Chondrocyte (in vitro differentiated cells): Measurements from ENCODE around the gene SARS2. TPM values are rescaled to one million over a fixed set of nuclear protein-coding genes. Genes with fewer than 3 reads are reported as not detected.
A peak's percentile ranks its signal among the peaks of the same experiment; 100 is the strongest.

Experiments
- DNase-seq: peaks from one replicate; pipeline ENCODE4 v3.0.0; 2021; ENCODE audit warnings: mixed read lengths, low spot score
- H3K27ac Mint-ChIP-seq: one replicate; pipeline ENCODE4 v1.8.0; 2021; ENCODE audit warnings: mild to moderate bottlenecking, moderate library complexity, mixed read lengths; ENCODE audit not compliant: unreplicated experiment
- H3K27me3 Mint-ChIP-seq: 2 replicates; pipeline ENCODE4 v1.8.0; 2021; ENCODE audit warnings: low read depth, mixed read lengths
- H3K36me3 Mint-ChIP-seq: 2 replicates; pipeline ENCODE4 v1.8.0; 2021; ENCODE audit warnings: low read depth, mixed read lengths
- H3K4me1 Mint-ChIP-seq: 2 replicates; pipeline ENCODE4 v1.8.0; 2021; ENCODE audit warnings: low read depth, mild to moderate bottlenecking, mixed read lengths
- H3K4me3 Mint-ChIP-seq: one replicate; pipeline ENCODE4 v1.8.0; 2021; ENCODE audit warnings: mild to moderate bottlenecking, moderate library complexity, mixed read lengths; ENCODE audit not compliant: unreplicated experiment
- H3K9me3 Mint-ChIP-seq: 2 replicates; pipeline ENCODE4 v1.8.0; 2021; ENCODE audit warnings: low read depth, mixed read lengths
- total RNA-seq: library from RNA; stranded (reverse); gene quantifications from 3 replicates; pipeline ENCODE4 v1.2.1, GENCODE V29; 2021
- TF ChIP-seq, protein P1 (sequence below): fragments of 200-600 bp; sonication (generic); IDR thresholded peaks from 2 replicates; pipeline ENCODE4 v1.5.0; 2021; ENCODE audit warnings: antibody characterized with exemption, mild to moderate bottlenecking, moderate library complexity

Gene SARS2
- total RNA-seq, 1 donor from 2014 or later: 15.6 TPM

DNA sequence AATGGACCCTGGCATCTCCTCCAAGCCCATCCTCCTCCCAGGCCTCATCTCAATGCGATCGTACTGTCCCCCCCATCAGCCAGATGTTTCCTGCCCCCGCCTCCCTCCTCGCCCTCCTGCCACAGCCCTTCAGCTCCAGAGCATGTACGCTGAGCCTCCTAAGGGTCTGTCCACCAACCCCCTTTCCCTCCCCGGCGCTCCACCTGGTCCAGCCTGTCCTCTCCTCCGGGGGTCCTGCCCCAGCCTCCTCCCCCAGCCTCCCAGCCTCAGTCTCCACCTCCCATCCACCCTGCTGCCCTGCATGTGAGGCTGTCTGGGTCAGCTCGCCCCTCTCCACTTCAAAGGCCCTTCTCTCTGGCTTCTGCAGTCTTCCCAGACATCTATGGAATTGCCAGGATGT lies 35.6 kb downstream of the SARS2 start:
- Mint-ChIP-seq H3K27me3 (no peaks in the 10 kb centered on the region), H3K4me3 (no peak overlapping the region), H3K27ac (no peak overlapping the region), H3K4me1 (peaks cover 17% of the 10 kb centered on the region), H3K9me3 (no peaks in the 10 kb centered on the region), H3K36me3 (peaks cover 3% of the 10 kb centered on the region)
- TF ChIP-seq, protein P1, sequence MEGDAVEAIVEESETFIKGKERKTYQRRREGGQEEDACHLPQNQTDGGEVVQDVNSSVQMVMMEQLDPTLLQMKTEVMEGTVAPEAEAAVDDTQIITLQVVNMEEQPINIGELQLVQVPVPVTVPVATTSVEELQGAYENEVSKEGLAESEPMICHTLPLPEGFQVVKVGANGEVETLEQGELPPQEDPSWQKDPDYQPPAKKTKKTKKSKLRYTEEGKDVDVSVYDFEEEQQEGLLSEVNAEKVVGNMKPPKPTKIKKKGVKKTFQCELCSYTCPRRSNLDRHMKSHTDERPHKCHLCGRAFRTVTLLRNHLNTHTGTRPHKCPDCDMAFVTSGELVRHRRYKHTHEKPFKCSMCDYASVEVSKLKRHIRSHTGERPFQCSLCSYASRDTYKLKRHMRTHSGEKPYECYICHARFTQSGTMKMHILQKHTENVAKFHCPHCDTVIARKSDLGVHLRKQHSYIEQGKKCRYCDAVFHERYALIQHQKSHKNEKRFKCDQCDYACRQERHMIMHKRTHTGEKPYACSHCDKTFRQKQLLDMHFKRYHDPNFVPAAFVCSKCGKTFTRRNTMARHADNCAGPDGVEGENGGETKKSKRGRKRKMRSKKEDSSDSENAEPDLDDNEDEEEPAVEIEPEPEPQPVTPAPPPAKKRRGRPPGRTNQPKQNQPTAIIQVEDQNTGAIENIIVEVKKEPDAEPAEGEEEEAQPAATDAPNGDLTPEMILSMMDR: no peak
- peak; percentile 92 for DNase-seq

DNA sequence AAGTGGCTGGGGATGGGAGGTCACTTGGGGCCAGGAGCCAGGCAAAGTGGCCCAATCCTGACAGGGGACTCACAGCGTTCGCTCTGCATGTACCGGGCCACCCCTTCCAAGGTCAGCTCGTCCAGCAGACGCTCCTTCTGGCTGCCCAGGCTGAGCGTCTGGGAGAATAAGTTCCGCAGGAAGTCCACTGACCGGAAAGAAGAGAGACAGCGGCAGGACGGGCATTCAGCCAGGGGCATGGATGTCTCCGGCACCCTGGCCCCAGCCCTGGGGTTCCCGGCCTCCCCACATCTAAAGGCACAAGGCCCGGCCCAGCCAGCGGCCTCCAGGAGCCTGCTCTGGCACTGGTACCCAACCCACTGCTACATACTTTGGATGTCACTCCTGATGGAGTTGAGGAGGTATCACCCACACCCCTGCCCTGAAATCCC lies 37.2 kb downstream of the SARS2 start:
- TF ChIP-seq, protein P1: no peak
- H3K4me1 Mint-ChIP-seq: peaks cover 10% of the 10 kb centered on the region
- DNase-seq: no peak
- H3K27ac Mint-ChIP-seq: no peak overlapping the region
- H3K36me3 Mint-ChIP-seq: peaks cover 9% of the 10 kb centered on the region
- H3K27me3 Mint-ChIP-seq: no peaks in the 10 kb centered on the region
- no peaks in the 10 kb centered on the region for H3K9me3 Mint-ChIP-seq
- no peak overlapping the region for H3K4me3 Mint-ChIP-seq

DNA sequence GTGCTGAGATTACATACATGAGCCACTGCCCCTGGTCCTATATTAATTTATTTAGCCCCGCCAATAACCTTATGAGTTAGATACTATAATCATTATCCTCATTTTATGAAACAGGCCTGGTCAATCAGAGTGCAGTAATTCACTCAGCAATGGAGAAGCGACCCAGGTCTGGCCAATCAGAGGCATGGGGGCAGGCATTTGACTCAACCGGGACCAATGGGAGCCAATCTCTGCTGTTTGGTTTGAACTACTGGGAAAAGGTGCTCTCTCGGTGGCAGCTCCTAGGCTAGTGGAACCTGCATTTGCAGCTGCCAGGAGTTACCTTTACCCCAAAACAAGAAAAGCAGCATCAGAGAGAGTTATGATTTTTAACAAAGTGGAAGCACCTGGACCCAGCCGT lies 37.7 kb downstream of the SARS2 start:
- no peak for DNase-seq
- no peaks in the 10 kb centered on the region for H3K27me3 Mint-ChIP-seq
- no peak overlapping the region for H3K27ac Mint-ChIP-seq
- TF ChIP-seq, protein P1: no peak
- H3K4me1 Mint-ChIP-seq: peaks cover 5% of the 10 kb centered on the region
- H3K9me3 Mint-ChIP-seq: no peaks in the 10 kb centered on the region
- no peak overlapping the region for H3K4me3 Mint-ChIP-seq
- H3K36me3 Mint-ChIP-seq: peaks cover 9% of the 10 kb centered on the region

DNA sequence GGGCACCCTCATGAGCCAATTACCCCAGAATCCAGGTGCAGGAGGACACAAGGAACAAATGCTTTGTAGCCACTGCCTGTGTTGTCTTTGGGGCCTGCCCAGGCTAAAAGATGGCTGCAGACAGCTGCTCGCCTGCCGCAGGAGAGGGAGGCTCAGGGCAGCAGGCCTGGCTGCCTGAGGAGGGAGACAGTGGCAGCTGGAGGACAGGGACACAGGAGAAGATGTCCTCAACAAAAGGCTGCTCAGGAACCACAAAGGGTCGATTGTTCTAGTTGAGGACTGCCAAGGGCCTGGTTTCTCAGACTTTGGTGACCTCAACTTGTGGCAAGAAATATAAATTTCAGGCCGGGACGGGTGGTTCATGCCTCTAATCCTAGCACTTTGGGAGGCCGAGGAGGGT lies 38.8 kb downstream of the SARS2 start:
- H3K27ac Mint-ChIP-seq: no peak overlapping the region
- H3K27me3 Mint-ChIP-seq: no peaks in the 10 kb centered on the region
- no peak overlapping the region for H3K4me3 Mint-ChIP-seq
- TF ChIP-seq, protein P1: no peak
- no peaks in the 10 kb centered on the region for H3K9me3 Mint-ChIP-seq
- H3K36me3 Mint-ChIP-seq: peaks cover 9% of the 10 kb centered on the region
- H3K4me1 Mint-ChIP-seq: no peaks in the 10 kb centered on the region
- no peak for DNase-seq

DNA sequence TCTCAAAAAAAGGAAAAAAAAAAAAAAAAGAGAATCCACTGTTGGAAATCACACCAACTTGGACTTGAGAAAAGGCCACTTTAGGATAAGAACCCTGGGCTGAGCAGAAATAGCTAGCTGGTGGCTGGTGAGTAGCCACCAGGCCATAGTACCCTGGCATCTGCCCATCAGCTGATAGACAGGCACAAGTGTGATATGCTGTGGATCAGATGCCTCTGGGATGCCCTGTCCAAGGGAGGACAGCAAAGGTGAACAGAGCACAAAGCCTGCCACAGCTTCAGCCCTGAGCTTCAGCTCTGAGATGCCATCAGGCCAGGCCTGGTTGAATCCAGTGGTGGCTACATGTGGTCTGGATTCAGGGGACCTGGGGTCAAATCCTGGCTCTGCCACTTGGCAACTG lies 39.9 kb downstream of the SARS2 start:
- H3K36me3 Mint-ChIP-seq: peaks cover 9% of the 10 kb centered on the region
- no peaks in the 10 kb centered on the region for H3K9me3 Mint-ChIP-seq
- no peak for DNase-seq
- no peaks in the 10 kb centered on the region for H3K27me3 Mint-ChIP-seq
- no peak overlapping the region for H3K27ac Mint-ChIP-seq
- H3K4me1 Mint-ChIP-seq: no peaks in the 10 kb centered on the region
- TF ChIP-seq, protein P1: no peak
- no peak overlapping the region for H3K4me3 Mint-ChIP-seq
